CD4-positive, alpha-beta T cell treated with Interleukin-6 at 100 ng/mL for 8 hours (primary cell): ENCODE measurements around the gene AP1G1.

ENCODE experiments used
- DNase-seq: peaks from one replicate; pipeline ENCODE4 v3.0.0-alpha.2; 2020; ENCODE audit warnings: mixed read lengths, low spot score

The AP1G1 gene

GRCh38 chr16:71754108-71754507 lies 54.5 kb downstream of the AP1G1 start:
- no peak for DNase-seq

- DNase-seq = no peak
Observed at GRCh38 chr16:71748226-71748625, 60.4 kb downstream of the AP1G1 start.

- peak; percentile 35 for DNase-seq
Observed at GRCh38 chr16:71746442-71747046, 62.1 kb downstream of the AP1G1 start.

GRCh38 chr16:71738855-71739254 lies 69.8 kb downstream of the AP1G1 start:
- DNase-seq = no peak

- DNase-seq = no peak
Observed at GRCh38 chr16:71737501-71737900, 71.1 kb downstream of the AP1G1 start.

GRCh38 chr16:71734511-71734910 lies 74.1 kb downstream of the AP1G1 start:
- DNase-seq = no peak

- DNase-seq = no peak
Observed at GRCh38 chr16:71732587-71732986, 76.0 kb downstream of the AP1G1 start.

GRCh38 chr16:71727551-71728324 lies 80.9 kb downstream of the AP1G1 start:
- no peak for DNase-seq

GRCh38 chr16:71726476-71727315 lies 81.9 kb downstream of the AP1G1 start:
- DNase-seq = no peak

- DNase-seq = no peak
Observed at GRCh38 chr16:71724320-71724751, 84.3 kb downstream of the AP1G1 start, which contains the start of gene PHLPP2. Gene PHLPP2 (minus strand): TSS chr16:71724701. CDS start chr16:71714795, 9,906 bp downstream.

GRCh38 chr16:71723537-71724319 lies 84.9 kb downstream of the AP1G1 start:
- peak; percentile 70 for DNase-seq

GRCh38 chr16:71722801-71723536 lies 85.7 kb downstream of the AP1G1 start:
- peak; percentile 39 for DNase-seq

GRCh38 chr16:71721066-71721740 lies 87.4 kb downstream of the AP1G1 start:
- DNase-seq = no peak

- DNase-seq = no peak
Observed at GRCh38 chr16:71712501-71712900, 96.1 kb downstream of the AP1G1 start.

- DNase-seq = no peak
Observed at GRCh38 chr16:71711789-71712188, 96.8 kb downstream of the AP1G1 start.

GRCh38 chr16:71709229-71709781 lies 99.3 kb downstream of the AP1G1 start:
- no peak for DNase-seq

- no peak for DNase-seq
Observed at GRCh38 chr16:71708696-71709095, 99.9 kb downstream of the AP1G1 start.

GRCh38 chr16:71707199-71707598 lies 101.4 kb downstream of the AP1G1 start:
- DNase-seq = no peak

- no peak for DNase-seq
Observed at GRCh38 chr16:71706046-71706445, 102.6 kb downstream of the AP1G1 start.

- DNase-seq = no peak
Observed at GRCh38 chr16:71703333-71703732, 105.3 kb downstream of the AP1G1 start.
